A549 treated with AZD2906 at 1 μM for 4 hours (cell line): ENCODE data around the gene PITRM1. TPM values are rescaled to one million over a fixed set of nuclear protein-coding genes. Genes with fewer than 3 reads are reported as not detected.

Experiments used
- total RNA-seq: library from RNA; stranded (reverse); fragments of 200-300 nt; extraction: Qiagen RNA extraction; gene quantifications from 5 replicates; pipeline ENCODE4 v1.2.3, GENCODE V29; 2022

PITRM1 gene
- 78.4 to 80.3 TPM (median 79.2 TPM) in 5 replicates for total RNA-seq

GRCh38 chr10:3172446-3173170 lies at the start of gene PITRM1:
Gene PITRM1, minus strand, starts transcription at chr10:3172782. Its CDS starts 10 bp downstream, at chr10:3172772.

Other genes with a start within 250 kb of the PITRM1 start
- 513 to 564 TPM (median 546 TPM) in 5 replicates for gene PFKP, start 105.2 kb downstream of the PITRM1 start, total RNA-seq